COR-L47 (cell line): ENCODE results near the gene KAZN.
A peak's percentile ranks its signal among the peaks of the same experiment; 100 is the strongest.

Source experiments
- DNase-seq: peaks from one replicate; lab custom pipeline; 2025; lab: John Stamatoyannopoulos, UW

KAZN gene

GRCh38 chr1:15094719-15095495 is 496.4 kb downstream of the KAZN start:
- no peak for DNase-seq

- no peak for DNase-seq
Observed at GRCh38 chr1:15095496-15095875, 497.0 kb downstream of the KAZN start.

- DNase-seq: no peak
Observed at GRCh38 chr1:15096293-15096692, 497.8 kb downstream of the KAZN start.

- DNase-seq: no peak
Observed at GRCh38 chr1:15098176-15099125, 500.0 kb downstream of the KAZN start.

- no peak for DNase-seq
Observed at GRCh38 chr1:15099441-15100120, 501.1 kb downstream of the KAZN start.

- DNase-seq: peak; percentile 49
Observed at GRCh38 chr1:15100121-15100879, 501.8 kb downstream of the KAZN start.

GRCh38 chr1:15100880-15101760 is 502.6 kb downstream of the KAZN start:
- no peak for DNase-seq

GRCh38 chr1:15101801-15102200 is 503.3 kb downstream of the KAZN start:
- no peak for DNase-seq

- DNase-seq: no peak
Observed at GRCh38 chr1:15102646-15103045, 504.2 kb downstream of the KAZN start.

GRCh38 chr1:15103211-15103610 is 504.7 kb downstream of the KAZN start:
- no peak for DNase-seq

- DNase-seq: no peak
Observed at GRCh38 chr1:15103906-15104305, 505.4 kb downstream of the KAZN start.

- no peak for DNase-seq
Observed at GRCh38 chr1:15104768-15105167, 506.3 kb downstream of the KAZN start.

GRCh38 chr1:15106608-15107007 is 508.1 kb downstream of the KAZN start:
- peak; percentile 21 for DNase-seq

GRCh38 chr1:15107058-15107687 is 508.7 kb downstream of the KAZN start:
- no peak for DNase-seq

GRCh38 chr1:15107911-15108310 is 509.4 kb downstream of the KAZN start:
- no peak for DNase-seq

GRCh38 chr1:15110128-15110866 is 511.8 kb downstream of the KAZN start:
- no peak for DNase-seq

- no peak for DNase-seq
Observed at GRCh38 chr1:15110867-15111230, 512.4 kb downstream of the KAZN start.

- DNase-seq: no peak
Observed at GRCh38 chr1:15113146-15113545, 514.7 kb downstream of the KAZN start.

GRCh38 chr1:15114884-15115283 is 516.4 kb downstream of the KAZN start:
- DNase-seq: no peak
